HG03469 (cell line): ENCODE results near the gene KIZ.

Experiments
- ATAC-seq: cut with Tn5 transposase; IDR thresholded peaks from one replicate; pipeline ENCODE4 v1.9.1; 2021; ENCODE audit warnings: mild to moderate bottlenecking, moderate library complexity, moderate number of reproducible peaks; ENCODE audit not compliant: unreplicated experiment

KIZ gene

GRCh38 chr20:21173485-21173884 lies 47.6 kb downstream of the KIZ start:
- ATAC-seq = no peak

GRCh38 chr20:21174516-21175239 lies 48.8 kb downstream of the KIZ start:
- ATAC-seq = no peak

GRCh38 chr20:21175433-21175832 lies 49.6 kb downstream of the KIZ start:
- no peak for ATAC-seq

GRCh38 chr20:21177767-21178166 lies 51.9 kb downstream of the KIZ start:
- no peak for ATAC-seq

- no peak for ATAC-seq
These were observed 53.9 kb downstream of the KIZ start for GRCh38 chr20:21179757-21180156.

GRCh38 chr20:21180248-21180647 lies 54.4 kb downstream of the KIZ start:
- ATAC-seq = no peak

GRCh38 chr20:21181028-21181427 lies 55.1 kb downstream of the KIZ start:
- no peak for ATAC-seq

- no peak for ATAC-seq
These were observed 57.1 kb downstream of the KIZ start for GRCh38 chr20:21182832-21183563.

GRCh38 chr20:21183722-21184121 lies 57.8 kb downstream of the KIZ start:
- no peak for ATAC-seq

- ATAC-seq = no peak
These were observed 58.9 kb downstream of the KIZ start for GRCh38 chr20:21184819-21185218.

GRCh38 chr20:21185849-21186248 lies 60.0 kb downstream of the KIZ start:
- ATAC-seq = no peak

- ATAC-seq = no peak
These were observed 64.1 kb downstream of the KIZ start for GRCh38 chr20:21189761-21190523.

GRCh38 chr20:21190869-21191268 lies 65.0 kb downstream of the KIZ start:
- ATAC-seq = no peak

GRCh38 chr20:21191839-21192238 lies 66.0 kb downstream of the KIZ start:
- ATAC-seq = no peak

GRCh38 chr20:21202259-21202658 lies 76.4 kb downstream of the KIZ start:
- no peak for ATAC-seq

GRCh38 chr20:21203088-21203656 lies 77.3 kb downstream of the KIZ start:
- ATAC-seq = no peak

- no peak for ATAC-seq
These were observed 80.7 kb downstream of the KIZ start for GRCh38 chr20:21206584-21206983.

GRCh38 chr20:21208999-21209398 lies 83.1 kb downstream of the KIZ start:
- ATAC-seq = no peak

GRCh38 chr20:21209668-21210067 lies 83.8 kb downstream of the KIZ start:
- no peak for ATAC-seq

- no peak for ATAC-seq
These were observed 87.8 kb downstream of the KIZ start for GRCh38 chr20:21213691-21214090.

- no peak for ATAC-seq
These were observed 88.5 kb downstream of the KIZ start for GRCh38 chr20:21214431-21214830.
